GM12892 (cell line): ENCODE results near the gene STK17A.

Experiments
- POLR2A ChIP-seq: IDR thresholded peaks from 2 replicates; pipeline ENCODE4 v1.6.1; 2011; ENCODE audit warnings: low read depth, low read length, control low read depth
- POLR2AphosphoS5 ChIP-seq: IDR thresholded peaks from 2 replicates; pipeline ENCODE4 v1.6.1; 2011; ENCODE audit warnings: low read depth, low read length, control low read depth
- TAF1 ChIP-seq: IDR thresholded peaks from 2 replicates; pipeline ENCODE4 v1.6.1; 2011; ENCODE audit warnings: low read depth, mild to moderate bottlenecking, control low read depth, low read length, borderline replicate concordance

DNA sequence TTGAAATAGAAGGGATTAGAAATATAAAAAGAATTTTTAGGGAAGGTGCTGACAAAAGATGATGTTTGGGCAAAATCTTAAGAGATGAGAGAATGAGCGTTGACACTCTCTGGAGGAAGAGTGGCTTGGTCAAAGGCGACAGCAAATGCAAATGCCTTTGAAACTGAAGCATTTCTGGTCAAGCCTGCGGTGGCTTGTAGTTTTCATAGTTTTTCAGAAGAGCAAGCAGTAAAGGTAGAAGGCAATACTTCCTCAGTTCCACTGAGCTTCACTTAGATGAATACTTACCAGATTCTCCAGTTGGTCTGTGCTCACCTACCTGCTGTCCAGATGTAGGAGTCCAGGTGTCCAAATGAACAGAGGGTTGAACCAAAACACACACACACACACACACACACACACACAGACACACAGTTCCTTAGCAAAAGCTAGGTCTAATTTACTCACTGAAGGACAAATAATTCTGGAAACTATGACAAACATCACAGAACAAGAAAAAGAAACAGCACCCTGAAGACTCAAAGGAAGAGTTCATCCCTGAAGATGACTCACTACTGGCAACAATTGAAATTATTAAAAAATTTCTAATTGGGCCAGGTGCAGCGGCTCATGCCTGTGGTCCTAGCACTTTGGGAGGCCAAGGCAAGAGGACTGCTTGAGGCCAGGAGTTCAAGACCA is 12.1 kb upstream of the STK17A start:
- TF ChIP-seq POLR2A = no peak
- TF ChIP-seq TAF1 = no peak
- no peak for TF ChIP-seq POLR2AphosphoS5
